Keratinocyte (primary cell): Measurements from ENCODE around the gene SFSWAP. TPM values are rescaled to one million over a fixed set of nuclear protein-coding genes. Genes with fewer than 3 reads are reported as not detected.

ENCODE experiments used
- DNase-seq: peaks from one replicate; pipeline ENCODE4 v3.0.0-alpha.2; 2011; ENCODE audit warnings: low read depth, missing footprints, low spot score
- FAIRE-seq: peaks from 2 replicates; lab custom pipeline; 2011; peaks lifted over from hg19 to GRCh38; lab: Jason Lieb, UNC
- H2AFZ ChIP-seq: 2 replicates; pipeline ENCODE4 v1.6.0; 2012; ENCODE audit warnings: low read length, control low read depth, inconsistent platforms; ENCODE audit not compliant: control insufficient read depth
- H3K27ac ChIP-seq: 2 replicates; pipeline ENCODE4 v1.5.1; 2011; ENCODE audit warnings: low read length; ENCODE audit not compliant: control insufficient read depth, insufficient read depth
- H3K27me3 ChIP-seq: 3 replicates; pipeline ENCODE4 v1.6.0; 2011; ENCODE audit warnings: low read length; ENCODE audit not compliant: control insufficient read depth, insufficient read depth; ENCODE audit errors: extremely low read depth
- H3K36me3 ChIP-seq, 2 experiments: 2 replicates in 1 of 2; 3 replicates in 1 of 2; pipeline ENCODE4 v1.5.1; 2011; ENCODE audit warnings: low read length in 2 of 2, mild to moderate bottlenecking in 1 of 2; ENCODE audit not compliant: control insufficient read depth in 2 of 2, insufficient read depth in 2 of 2; ENCODE audit errors: extremely low read depth in 1 of 2
- H3K4me1 ChIP-seq: 3 replicates; pipeline ENCODE4 v1.5.1; 2011; ENCODE audit warnings: low read length; ENCODE audit not compliant: control insufficient read depth, insufficient read depth; ENCODE audit errors: extremely low read depth
- H3K4me2 ChIP-seq: 3 replicates; pipeline ENCODE4 v1.6.0; 2011; ENCODE audit warnings: low read depth, low read length; ENCODE audit not compliant: control insufficient read depth, insufficient read depth; ENCODE audit errors: extremely low read depth
- H3K4me3 ChIP-seq, 3 experiments: fragments of 200-600 bp in 1 of 3; sonication (generic) in 1 of 3; 2 replicates in 2 of 3; 3 replicates in 1 of 3; pipeline ENCODE4 v1.5.1; 2011 to 2016; ENCODE audit warnings: low read length in 3 of 3, mild to moderate bottlenecking in 3 of 3, control low read depth in 2 of 3, inconsistent platforms in 1 of 3, low read depth in 1 of 3, mixed read lengths in 1 of 3, mixed run types in 1 of 3, moderate library complexity in 1 of 3; ENCODE audit not compliant: control insufficient read depth in 2 of 3, insufficient read depth in 2 of 3; ENCODE audit errors: extremely low read depth in 1 of 3
- H3K79me2 ChIP-seq: 2 replicates; pipeline ENCODE4 v1.6.0; 2012; ENCODE audit warnings: low read length; ENCODE audit not compliant: control insufficient read depth, insufficient read depth
- H3K9ac ChIP-seq: 3 replicates; pipeline ENCODE4 v1.6.0; 2011; ENCODE audit warnings: low read length; ENCODE audit not compliant: control insufficient read depth, insufficient read depth; ENCODE audit errors: extremely low read depth
- H3K9me1 ChIP-seq: 3 replicates; pipeline ENCODE4 v1.6.0; 2011; ENCODE audit warnings: low read length; ENCODE audit not compliant: control insufficient read depth, insufficient read depth; ENCODE audit errors: extremely low read depth
- H3K9me3 ChIP-seq: 2 replicates; pipeline ENCODE4 v1.5.1; 2012; ENCODE audit warnings: low read depth, low read length; ENCODE audit not compliant: control insufficient read depth
- H4K20me1 ChIP-seq: 3 replicates; pipeline ENCODE4 v1.6.0; 2011; ENCODE audit warnings: low read length; ENCODE audit not compliant: control insufficient read depth, insufficient read depth; ENCODE audit errors: extremely low read depth
- EZH2 ChIP-seq: IDR thresholded peaks from one replicate; pipeline ENCODE4 v1.6.1; 2012; ENCODE audit warnings: inconsistent platforms, mild to moderate bottlenecking, low read length, moderate library complexity
- dilution Hi-C: fragments of 300-500 bp; cut with MboI; formaldehyde crosslinking; loops from one replicate; pipeline ENCODE4 v1.7.0; 2020; ENCODE audit warnings: low sequenced_read_pairs; ENCODE audit not compliant: extremely low pct_ligation_motif_present
- polyA plus RNA-seq, 5 experiments: library from polyadenylated mRNA; depleted of rRNA in 3 of 5; stranded (reverse) in 3 of 5; stranded (forward) in 1 of 5; unstranded in 1 of 5; fragments of >200 nt; gene quantifications; 1 replicate in 1 of 5; 2 replicates in 3 of 5; 3 replicates in 1 of 5; pipeline versions ENCODE4 v1.2.1 to v1.2.3, GENCODE V29; 2011 to 2012; ENCODE audit warnings: missing spikeins in 2 of 5, low read depth in 1 of 5, low replicate concordance in 1 of 5
- TF ChIP-seq, protein P1 (sequence below), 3 experiments: IDR thresholded peaks in 1 of 3; conservative IDR thresholded peaks in 1 of 3; optimal IDR thresholded peaks in 1 of 3; 2 replicates in 2 of 3; 3 replicates in 1 of 3; pipeline versions ENCODE3 to v1.5.1; 2011; ENCODE audit warnings: low read length in 3 of 3, mild to moderate bottlenecking in 3 of 3, moderate library complexity in 2 of 3, control low read depth in 1 of 3, inconsistent platforms in 1 of 3; ENCODE audit not compliant: insufficient read depth in 2 of 3; ENCODE audit errors: extremely low read depth in 1 of 3

Gene SFSWAP
- polyA plus RNA-seq, 1 donor (not counting 4 experiments of a cell fraction or from before 2014, with no cell fraction given), result 13.1 TPM

DNA sequence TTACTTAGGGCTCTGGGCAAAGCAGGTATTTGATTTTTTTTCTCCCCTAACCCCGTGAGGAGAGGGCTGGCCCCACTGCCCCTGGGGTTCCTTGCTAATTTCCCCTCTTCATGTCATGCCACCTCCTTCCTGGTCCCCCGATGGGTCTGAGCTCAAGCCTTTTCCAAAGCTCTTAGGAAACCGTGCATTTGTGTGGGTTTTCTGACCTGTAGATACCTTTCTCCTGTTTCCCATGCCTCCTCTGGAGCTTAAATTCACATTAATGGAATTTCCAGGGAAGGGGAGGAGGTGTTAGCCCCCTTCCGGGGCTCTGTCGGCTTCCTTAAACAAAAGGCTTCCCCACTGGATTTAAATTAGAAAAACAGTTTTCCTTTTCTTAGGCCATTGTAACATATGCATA lies 12.6 kb downstream of the SFSWAP start:
- Histone ChIP-seq H3K27me3 (no peaks in the 10 kb centered on the region), H3K4me1 (no peaks in the 10 kb centered on the region), H3K27ac (no peak overlapping the region), H3K4me2 (no peak overlapping the region), H3K9me1 (no peaks in the 10 kb centered on the region), H3K9ac (no peak overlapping the region), H3K79me2 (peaks cover 41% of the 10 kb centered on the region), H3K36me3 (peaks cover 25 to 46% of the 10 kb centered on the region in 2 experiments), H2AFZ (no peak overlapping the region), H4K20me1 (no peaks in the 10 kb centered on the region), H3K4me3 (no peak overlapping the region), H3K9me3 (peaks cover 2% of the 10 kb centered on the region)
- no peak for TF ChIP-seq EZH2
- TF ChIP-seq, protein P1, sequence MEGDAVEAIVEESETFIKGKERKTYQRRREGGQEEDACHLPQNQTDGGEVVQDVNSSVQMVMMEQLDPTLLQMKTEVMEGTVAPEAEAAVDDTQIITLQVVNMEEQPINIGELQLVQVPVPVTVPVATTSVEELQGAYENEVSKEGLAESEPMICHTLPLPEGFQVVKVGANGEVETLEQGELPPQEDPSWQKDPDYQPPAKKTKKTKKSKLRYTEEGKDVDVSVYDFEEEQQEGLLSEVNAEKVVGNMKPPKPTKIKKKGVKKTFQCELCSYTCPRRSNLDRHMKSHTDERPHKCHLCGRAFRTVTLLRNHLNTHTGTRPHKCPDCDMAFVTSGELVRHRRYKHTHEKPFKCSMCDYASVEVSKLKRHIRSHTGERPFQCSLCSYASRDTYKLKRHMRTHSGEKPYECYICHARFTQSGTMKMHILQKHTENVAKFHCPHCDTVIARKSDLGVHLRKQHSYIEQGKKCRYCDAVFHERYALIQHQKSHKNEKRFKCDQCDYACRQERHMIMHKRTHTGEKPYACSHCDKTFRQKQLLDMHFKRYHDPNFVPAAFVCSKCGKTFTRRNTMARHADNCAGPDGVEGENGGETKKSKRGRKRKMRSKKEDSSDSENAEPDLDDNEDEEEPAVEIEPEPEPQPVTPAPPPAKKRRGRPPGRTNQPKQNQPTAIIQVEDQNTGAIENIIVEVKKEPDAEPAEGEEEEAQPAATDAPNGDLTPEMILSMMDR (optimal IDR thresholded peaks at IDR 0.05 in 1 of 3, IDR thresholded peaks at IDR 0.05 in 1 of 3, conservative IDR thresholded peaks at IDR 0.05 in 1 of 3; ENCODE audit: extremely low read depth in 1 of 3, insufficient read depth in 2 of 3, low read length in 3 of 3), result no peak
- DNase-seq, result no peak
- no peak for FAIRE-seq
- dilution Hi-C loops, result no loop called here

DNA sequence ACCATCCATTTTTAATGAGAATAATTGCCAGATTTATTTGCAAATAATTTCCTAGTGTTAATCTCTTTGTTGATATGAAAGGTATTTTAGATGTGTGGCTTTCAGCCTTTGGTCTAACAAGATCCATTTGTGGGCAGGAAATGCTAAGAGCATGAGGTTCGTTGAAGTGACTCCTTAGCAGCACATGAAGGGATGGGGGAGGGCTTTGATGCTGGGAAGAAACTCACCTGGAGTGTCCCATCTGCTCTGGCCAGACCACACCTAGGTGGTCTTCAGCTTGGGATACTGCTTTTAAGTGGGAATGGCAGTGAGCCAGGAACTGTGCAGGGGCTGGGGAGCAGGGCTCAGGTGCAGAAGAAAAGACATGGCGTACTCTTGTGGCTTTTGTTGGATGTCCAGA lies 13.6 kb downstream of the SFSWAP start:
- Histone ChIP-seq H2AFZ (no peak overlapping the region), H3K79me2 (peaks cover 41% of the 10 kb centered on the region), H3K36me3 (peaks cover 25 to 46% of the 10 kb centered on the region in 2 experiments), H4K20me1 (no peaks in the 10 kb centered on the region), H3K27ac (no peak overlapping the region), H3K4me2 (no peak overlapping the region), H3K4me1 (no peaks in the 10 kb centered on the region), H3K9me3 (peaks cover 2% of the 10 kb centered on the region), H3K4me3 (no peak overlapping the region), H3K9ac (no peak overlapping the region), H3K9me1 (no peaks in the 10 kb centered on the region), H3K27me3 (no peaks in the 10 kb centered on the region)
- no peak for FAIRE-seq
- DNase-seq, result no peak
- dilution Hi-C loops, result no loop called here
- TF ChIP-seq EZH2, result no peak

DNA sequence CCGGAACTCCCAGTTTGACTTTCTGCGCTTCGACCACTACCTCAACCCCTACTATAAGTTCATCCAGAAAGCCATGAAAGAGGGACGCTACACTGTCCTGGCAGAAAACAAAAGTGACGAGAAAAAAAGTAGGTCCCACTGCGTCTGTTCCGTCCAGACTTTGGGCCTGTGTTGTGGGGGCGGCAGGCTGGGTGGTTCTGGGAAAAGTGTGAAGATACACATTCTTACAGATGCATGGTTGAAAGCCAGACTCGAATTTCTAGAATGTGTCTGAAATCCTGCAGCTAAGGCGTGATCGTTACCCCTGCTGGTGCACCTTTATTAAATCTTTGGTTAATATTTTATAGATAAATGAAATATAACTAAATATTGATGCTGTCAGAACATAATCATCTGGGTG lies 14.6 kb downstream of the SFSWAP start:
- no peak overlapping the region for H3K27ac ChIP-seq
- FAIRE-seq, result no peak
- no peaks in the 10 kb centered on the region for H4K20me1 ChIP-seq
- no peak overlapping the region for H3K4me3 ChIP-seq
- H3K4me1 ChIP-seq, result no peaks in the 10 kb centered on the region
- dilution Hi-C loops, result no loop called here
- H3K9me3 ChIP-seq, result peaks cover under 1% of the 10 kb centered on the region
- TF ChIP-seq EZH2, result no peak
- TF ChIP-seq, protein P1 (optimal IDR thresholded peaks at IDR 0.05 in 1 of 3, IDR thresholded peaks at IDR 0.05 in 1 of 3, conservative IDR thresholded peaks at IDR 0.05 in 1 of 3; ENCODE audit: extremely low read depth in 1 of 3, insufficient read depth in 2 of 3, low read length in 3 of 3), result no peak
- no peak for DNase-seq
- peaks cover 26 to 40% of the 10 kb centered on the region in 2 experiments for H3K36me3 ChIP-seq
- no peak overlapping the region for H3K4me2 ChIP-seq
- no peaks in the 10 kb centered on the region for H3K9me1 ChIP-seq
- no peaks in the 10 kb centered on the region for H3K27me3 ChIP-seq
- H3K9ac ChIP-seq, result no peak overlapping the region
- no peak overlapping the region for H2AFZ ChIP-seq
- peaks cover 41% of the 10 kb centered on the region for H3K79me2 ChIP-seq
